Measurements from ENCODE around the gene SPATA19. TPM values are rescaled to one million over a fixed set of nuclear protein-coding genes. Genes with fewer than 3 reads are reported as not detected.

SPATA19 gene
- total RNA-seq, 2 experiments from 2014 or later: not detected

- no peak for TF ChIP-seq CTCF (conservative IDR thresholded peaks at IDR 0.05; ENCODE audit: low read length)
- no peak for TF ChIP-seq EZH2phosphoT487 (IDR thresholded peaks at IDR 0.05; ENCODE audit: borderline replicate concordance, low read depth, low read length)
- no peaks in the 10 kb centered on the region for H3K9me2 ChIP-seq (ENCODE audit: insufficient read depth, low read length)
- intact Hi-C loops (cut with micrococcal nuclease; ENCODE audit: unreplicated experiment): no loop called here
- CTCF ChIA-PET (ENCODE audit: unreplicated experiment): no interaction called here
- H3K9me3 ChIP-seq (ENCODE audit: low read length): no peaks in the 10 kb centered on the region
- H2AFZ ChIP-seq (ENCODE audit: low read length): no peak overlapping the region
- H3K4me2 ChIP-seq (ENCODE audit: low read length): no peak overlapping the region
- no peaks in the 10 kb centered on the region for H3K79me2 ChIP-seq (ENCODE audit: insufficient read depth, low read depth, low read length)
- DNase-seq (ENCODE audit: low spot score): no peak
- no peaks in the 10 kb centered on the region for H3K4me1 ChIP-seq (ENCODE audit: insufficient read depth, low read length, poor library complexity, severe bottlenecking)
- no TSS peak for BruUV-seq (replicated peaks)
- H4K20me1 ChIP-seq (ENCODE audit: insufficient read depth, low read length): no peaks in the 10 kb centered on the region
- POLR2A ChIA-PET: no interaction called here
- no peak overlapping the region for H3K27ac ChIP-seq (ENCODE audit: low read depth, low read length, poor library complexity, severe bottlenecking)
- H3K36me3 ChIP-seq (ENCODE audit: insufficient read depth, low read length): no peaks in the 10 kb centered on the region
- H3K4me3 ChIP-seq (ENCODE audit: low read depth, low read length, poor library complexity, severe bottlenecking): no peak overlapping the region
These were observed 1.1 kb downstream of the SPATA19 start for GRCh38 chr11:133844217-133844616.

- Histone ChIP-seq H3K4me1 (ENCODE audit: insufficient read depth, low read length, poor library complexity, severe bottlenecking) (no peaks in the 10 kb centered on the region), H3K27ac (ENCODE audit: low read depth, low read length, poor library complexity, severe bottlenecking) (no peak overlapping the region), H3K9me2 (ENCODE audit: insufficient read depth, low read length) (no peaks in the 10 kb centered on the region), H3K36me3 (ENCODE audit: insufficient read depth, low read length) (no peaks in the 10 kb centered on the region), H4K20me1 (ENCODE audit: insufficient read depth, low read length) (no peaks in the 10 kb centered on the region), H3K79me2 (ENCODE audit: insufficient read depth, low read depth, low read length) (no peaks in the 10 kb centered on the region), H2AFZ (ENCODE audit: low read length) (no peak overlapping the region), H3K9me3 (ENCODE audit: low read length) (no peaks in the 10 kb centered on the region), H3K4me2 (ENCODE audit: low read length) (no peak overlapping the region), H3K4me3 (ENCODE audit: low read depth, low read length, poor library complexity, severe bottlenecking) (no peak overlapping the region)
- ChIA-PET POLR2A (no interaction called here), CTCF (ENCODE audit: unreplicated experiment) (interaction anchor here (0.5 kb wide), 1 partner anchor 1202 kb away, joined by 3 read pairs; no protein-coding TSS in a partner anchor)
- intact Hi-C loops (cut with micrococcal nuclease; ENCODE audit: unreplicated experiment): no loop called here
- BruUV-seq (replicated peaks): no TSS peak
- TF ChIP-seq EZH2phosphoT487 (IDR thresholded peaks at IDR 0.05; ENCODE audit: borderline replicate concordance, low read depth, low read length) (no peak), CTCF (conservative IDR thresholded peaks at IDR 0.05; ENCODE audit: low read length) (no peak)
- no peak for DNase-seq (ENCODE audit: low spot score)
These were observed 1.8 kb downstream of the SPATA19 start for GRCh38 chr11:133843454-133843987.

GRCh38 chr11:133842730-133843129, 2.6 kb downstream of the SPATA19 start:
- Histone ChIP-seq H3K4me3 (ENCODE audit: low read depth, low read length, poor library complexity, severe bottlenecking) (no peak overlapping the region), H3K79me2 (ENCODE audit: insufficient read depth, low read depth, low read length) (no peaks in the 10 kb centered on the region), H3K4me1 (ENCODE audit: insufficient read depth, low read length, poor library complexity, severe bottlenecking) (no peaks in the 10 kb centered on the region), H3K9me2 (ENCODE audit: insufficient read depth, low read length) (no peaks in the 10 kb centered on the region), H3K36me3 (ENCODE audit: insufficient read depth, low read length) (no peaks in the 10 kb centered on the region), H4K20me1 (ENCODE audit: insufficient read depth, low read length) (no peaks in the 10 kb centered on the region), H3K27ac (ENCODE audit: low read depth, low read length, poor library complexity, severe bottlenecking) (no peak overlapping the region), H3K4me2 (ENCODE audit: low read length) (no peak overlapping the region), H2AFZ (ENCODE audit: low read length) (no peak overlapping the region), H3K9me3 (ENCODE audit: low read length) (no peaks in the 10 kb centered on the region)
- DNase-seq (ENCODE audit: low spot score): no peak
- no TSS peak for BruUV-seq (replicated peaks)
- ChIA-PET CTCF (ENCODE audit: unreplicated experiment) (no interaction called here), POLR2A (no interaction called here)
- intact Hi-C loops (cut with micrococcal nuclease; ENCODE audit: unreplicated experiment): no loop called here
- TF ChIP-seq CTCF (conservative IDR thresholded peaks at IDR 0.05; ENCODE audit: low read length) (no peak), EZH2phosphoT487 (IDR thresholded peaks at IDR 0.05; ENCODE audit: borderline replicate concordance, low read depth, low read length) (no peak)
